Mononuclear cell (primary cell): Measurements from ENCODE around the gene WDSUB1. TPM values are rescaled to one million over a fixed set of nuclear protein-coding genes. Genes with fewer than 3 reads are reported as not detected.

ENCODE experiments used
- H3K27me3 ChIP-seq: 2 replicates; pipeline ENCODE4 v1.6.0; 2011; ENCODE audit warnings: low read length, control low read depth; ENCODE audit not compliant: insufficient read depth
- H3K4me1 ChIP-seq: 2 replicates; pipeline ENCODE4 v1.5.1; 2011; ENCODE audit warnings: mild to moderate bottlenecking, low read length, control low read depth; ENCODE audit not compliant: insufficient read depth
- H3K4me3 ChIP-seq: 2 replicates; pipeline ENCODE4 v1.5.1; 2011; ENCODE audit warnings: mild to moderate bottlenecking, low read length, moderate library complexity
- H3K9me3 ChIP-seq: 2 replicates; pipeline ENCODE4 v1.5.1; 2011; ENCODE audit warnings: low read depth, mild to moderate bottlenecking, control low read depth, low read length
- total RNA-seq: library from RNA; depleted of rRNA; stranded (reverse); fragments of >200 nt; gene quantifications from one replicate; pipeline ENCODE4 v1.2.3, GENCODE V29; 2012

Gene WDSUB1, protein sequence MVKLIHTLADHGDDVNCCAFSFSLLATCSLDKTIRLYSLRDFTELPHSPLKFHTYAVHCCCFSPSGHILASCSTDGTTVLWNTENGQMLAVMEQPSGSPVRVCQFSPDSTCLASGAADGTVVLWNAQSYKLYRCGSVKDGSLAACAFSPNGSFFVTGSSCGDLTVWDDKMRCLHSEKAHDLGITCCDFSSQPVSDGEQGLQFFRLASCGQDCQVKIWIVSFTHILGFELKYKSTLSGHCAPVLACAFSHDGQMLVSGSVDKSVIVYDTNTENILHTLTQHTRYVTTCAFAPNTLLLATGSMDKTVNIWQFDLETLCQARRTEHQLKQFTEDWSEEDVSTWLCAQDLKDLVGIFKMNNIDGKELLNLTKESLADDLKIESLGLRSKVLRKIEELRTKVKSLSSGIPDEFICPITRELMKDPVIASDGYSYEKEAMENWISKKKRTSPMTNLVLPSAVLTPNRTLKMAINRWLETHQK
- total RNA-seq: 7.5 TPM

DNA sequence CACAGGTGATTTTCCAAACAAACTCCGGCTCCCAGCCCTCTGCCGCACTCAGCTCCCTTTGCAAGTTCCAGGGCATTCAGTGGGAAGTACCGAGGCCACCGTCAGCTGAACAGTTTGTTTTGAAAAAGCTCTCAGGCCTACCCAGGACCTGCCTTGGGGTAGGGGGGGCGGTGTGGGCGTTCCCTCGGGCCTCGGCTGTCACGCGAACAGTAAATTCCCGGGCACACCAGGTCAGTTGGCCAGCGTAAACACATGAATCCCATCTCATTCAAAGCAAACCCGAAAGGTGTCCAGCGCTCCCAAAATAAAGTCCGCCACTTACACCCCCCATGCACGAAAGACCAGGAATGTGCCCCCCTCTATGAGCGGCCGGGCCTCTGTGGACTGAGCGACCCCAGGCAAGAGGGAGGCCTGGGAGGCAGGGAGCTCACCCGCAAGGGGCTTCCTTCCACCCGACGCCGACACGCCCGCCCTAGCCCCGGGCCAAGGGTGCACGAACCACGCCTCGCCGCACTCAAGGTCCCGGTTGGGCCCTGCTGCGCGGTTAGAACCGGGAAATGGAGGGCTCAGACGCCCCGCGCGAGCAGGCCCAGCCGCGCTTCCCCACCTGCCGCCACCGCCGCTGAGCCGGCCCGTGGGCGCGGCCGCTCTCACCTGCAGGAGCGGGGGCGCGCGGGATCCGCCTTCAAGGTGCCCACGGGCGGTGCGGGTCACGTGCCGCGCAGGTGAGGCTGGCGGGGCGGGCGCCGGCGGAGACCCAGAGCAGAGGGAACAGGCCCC is at the start of gene WDSUB1:
Gene WDSUB1 (minus strand): TSS at position 775 of the 780 bp plus-strand sequence. CDS start 3,634 bp downstream, outside the sequence.
- Histone ChIP-seq H3K4me3 (peak within 1 kb of the TSS; percentile 76), H3K4me1 (peaks cover 37% of the 10 kb centered on the region), H3K9me3 (no peaks in the 10 kb centered on the region), H3K27me3 (no peaks in the 10 kb centered on the region)

- H3K9me3 ChIP-seq: no peaks in the 10 kb centered on the region
- no peak overlapping the region for H3K4me3 ChIP-seq
- H3K4me1 ChIP-seq: peaks cover 16% of the 10 kb centered on the region
- no peaks in the 10 kb centered on the region for H3K27me3 ChIP-seq
These were observed 40.2 kb upstream of the WDSUB1 start for GRCh38 chr2:159326569-159327255.

- Histone ChIP-seq H3K4me1 (peaks cover 8% of the 10 kb centered on the region), H3K9me3 (no peaks in the 10 kb centered on the region), H3K4me3 (no peak overlapping the region), H3K27me3 (no peaks in the 10 kb centered on the region)
These were observed 35.9 kb upstream of the WDSUB1 start for GRCh38 chr2:159322419-159322818.

DNA sequence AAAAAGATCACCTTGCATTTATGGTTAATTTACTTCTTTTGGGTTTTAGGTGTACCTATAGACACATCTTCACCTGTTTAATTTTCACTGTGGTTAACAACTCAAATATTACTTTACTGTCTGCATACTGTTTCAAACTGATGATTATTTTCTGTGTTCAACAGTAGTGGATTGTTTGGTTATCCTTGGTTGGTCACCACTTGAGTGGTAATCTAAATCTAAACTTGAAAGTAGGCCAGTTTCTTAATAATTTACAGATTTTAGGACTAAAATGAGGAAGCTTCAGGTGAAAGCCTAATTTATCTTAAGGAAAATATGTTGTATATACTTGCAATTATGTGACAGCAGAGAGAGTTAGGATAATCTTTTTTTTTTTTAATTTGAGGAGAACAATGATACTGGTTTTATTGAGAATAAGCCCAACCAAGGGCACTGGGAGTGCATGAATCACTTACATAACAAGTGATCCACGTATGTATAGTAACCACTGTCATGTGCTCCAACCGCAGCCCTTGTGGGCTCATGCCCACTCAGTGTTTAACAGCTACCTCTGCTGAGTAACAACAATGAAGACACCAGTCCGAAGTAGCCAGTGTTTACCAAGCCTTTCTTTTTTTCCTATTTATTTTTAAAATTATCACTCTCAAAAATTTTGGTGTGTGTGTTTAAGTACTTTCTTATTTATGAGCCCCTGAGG is 31.0 kb upstream of the WDSUB1 start:
- no peaks in the 10 kb centered on the region for H3K4me1 ChIP-seq
- no peaks in the 10 kb centered on the region for H3K9me3 ChIP-seq
- no peak overlapping the region for H3K4me3 ChIP-seq
- H3K27me3 ChIP-seq: no peaks in the 10 kb centered on the region

DNA sequence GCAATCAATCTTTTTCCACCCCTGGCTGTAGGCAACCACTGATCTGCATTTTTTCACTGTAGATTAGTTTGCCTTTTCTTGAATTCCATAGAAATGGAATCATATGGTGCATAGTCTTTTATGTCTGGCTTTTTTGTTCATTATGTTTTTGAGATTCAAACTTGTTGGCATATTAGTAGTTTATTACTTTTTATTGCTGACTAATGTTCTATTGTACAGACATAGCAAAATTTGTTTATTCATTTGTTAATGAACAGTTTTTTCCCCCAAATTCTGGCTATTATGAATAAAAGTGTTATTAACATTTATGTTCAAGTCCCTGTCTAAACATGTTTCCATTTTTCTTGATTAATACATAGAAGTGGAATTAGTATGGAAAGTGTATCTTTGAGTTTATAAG is 21.4 kb upstream of the WDSUB1 start:
- H3K4me1 ChIP-seq: no peaks in the 10 kb centered on the region
- no peaks in the 10 kb centered on the region for H3K27me3 ChIP-seq
- H3K9me3 ChIP-seq: no peaks in the 10 kb centered on the region
- no peak overlapping the region for H3K4me3 ChIP-seq

DNA sequence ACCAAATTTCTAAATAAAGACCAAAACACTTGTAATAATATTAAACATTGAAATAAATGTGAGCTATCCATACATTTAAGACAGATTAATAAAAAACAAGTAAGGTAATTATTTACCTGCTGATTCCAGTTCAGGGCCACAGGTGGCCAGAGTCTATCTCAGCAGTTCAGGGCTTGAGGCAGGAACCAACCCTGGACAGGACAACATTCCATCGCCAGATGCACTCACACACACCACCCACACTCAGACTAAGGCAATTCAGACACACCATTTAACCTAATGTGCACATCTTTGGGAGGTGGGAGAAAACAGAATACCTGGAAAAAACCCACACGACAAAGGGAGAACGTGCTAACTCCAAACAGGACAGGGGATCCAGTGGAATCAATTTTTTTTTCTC is 14.1 kb upstream of the WDSUB1 start:
- no peaks in the 10 kb centered on the region for H3K27me3 ChIP-seq
- no peaks in the 10 kb centered on the region for H3K9me3 ChIP-seq
- no peak overlapping the region for H3K4me3 ChIP-seq
- H3K4me1 ChIP-seq: no peaks in the 10 kb centered on the region

DNA sequence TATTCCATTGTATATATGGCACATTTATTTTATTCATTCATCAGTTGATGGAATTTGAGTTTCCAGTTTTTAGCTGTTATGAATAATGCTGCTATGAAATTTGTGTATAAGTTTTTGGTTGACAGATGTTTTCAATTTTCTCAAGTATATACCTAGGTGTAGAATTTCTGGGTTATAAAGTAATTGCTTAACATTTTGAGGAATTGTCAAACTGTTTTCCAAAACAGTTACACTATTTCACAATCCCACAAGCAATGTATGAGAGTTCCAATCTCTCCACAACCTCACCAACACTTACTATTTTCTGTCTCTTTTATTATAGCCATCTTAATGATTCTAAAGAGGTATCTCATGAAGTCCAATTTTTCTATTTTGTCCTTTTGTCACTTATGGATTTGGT is 12.5 kb upstream of the WDSUB1 start:
- Histone ChIP-seq H3K9me3 (no peaks in the 10 kb centered on the region), H3K4me3 (no peak overlapping the region), H3K27me3 (no peaks in the 10 kb centered on the region), H3K4me1 (no peaks in the 10 kb centered on the region)

- Histone ChIP-seq H3K4me1 (no peaks in the 10 kb centered on the region), H3K9me3 (no peaks in the 10 kb centered on the region), H3K27me3 (no peaks in the 10 kb centered on the region), H3K4me3 (no peak overlapping the region)
These were observed 10.7 kb upstream of the WDSUB1 start for GRCh38 chr2:159297042-159297707.

GRCh38 chr2:159292157-159292556 is 5.7 kb upstream of the WDSUB1 start:
- no peaks in the 10 kb centered on the region for H3K27me3 ChIP-seq
- no peaks in the 10 kb centered on the region for H3K9me3 ChIP-seq
- H3K4me3 ChIP-seq: no peak overlapping the region
- H3K4me1 ChIP-seq: peaks cover 13% of the 10 kb centered on the region

- no peaks in the 10 kb centered on the region for H3K27me3 ChIP-seq
- no peaks in the 10 kb centered on the region for H3K9me3 ChIP-seq
- H3K4me1 ChIP-seq: peaks cover 23% of the 10 kb centered on the region
- no peak overlapping the region for H3K4me3 ChIP-seq
These were observed 3.9 kb upstream of the WDSUB1 start for GRCh38 chr2:159290289-159290907.

DNA sequence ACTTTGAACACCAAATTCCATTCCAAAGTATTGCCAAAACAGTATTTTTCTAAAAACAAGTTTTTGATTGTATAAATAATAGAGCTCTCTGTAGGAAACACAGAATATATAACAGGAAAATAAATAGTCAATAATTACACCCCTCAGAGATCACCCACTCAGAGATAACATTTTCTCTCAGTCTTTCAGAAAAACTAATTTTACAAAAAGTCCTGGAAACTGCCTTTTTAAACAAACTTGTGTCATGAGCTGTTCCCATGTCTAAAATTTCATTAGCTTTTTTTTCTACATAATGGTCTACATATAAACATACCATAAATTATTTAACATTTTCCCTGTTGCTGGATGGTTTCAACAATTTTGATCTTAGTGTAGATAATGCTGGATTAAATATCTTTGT is 1.2 kb upstream of the WDSUB1 start:
- no peak overlapping the region for H3K4me3 ChIP-seq
- H3K9me3 ChIP-seq: no peaks in the 10 kb centered on the region
- peaks cover 34% of the 10 kb centered on the region for H3K4me1 ChIP-seq
- H3K27me3 ChIP-seq: no peaks in the 10 kb centered on the region

- no peaks in the 10 kb centered on the region for H3K27me3 ChIP-seq
- H3K9me3 ChIP-seq: no peaks in the 10 kb centered on the region
- H3K4me3 ChIP-seq: peak overlapping the region; percentile 76
- H3K4me1 ChIP-seq: peaks cover 37% of the 10 kb centered on the region
These were observed 372 bp upstream of the WDSUB1 start for GRCh38 chr2:159286709-159287441.

DNA sequence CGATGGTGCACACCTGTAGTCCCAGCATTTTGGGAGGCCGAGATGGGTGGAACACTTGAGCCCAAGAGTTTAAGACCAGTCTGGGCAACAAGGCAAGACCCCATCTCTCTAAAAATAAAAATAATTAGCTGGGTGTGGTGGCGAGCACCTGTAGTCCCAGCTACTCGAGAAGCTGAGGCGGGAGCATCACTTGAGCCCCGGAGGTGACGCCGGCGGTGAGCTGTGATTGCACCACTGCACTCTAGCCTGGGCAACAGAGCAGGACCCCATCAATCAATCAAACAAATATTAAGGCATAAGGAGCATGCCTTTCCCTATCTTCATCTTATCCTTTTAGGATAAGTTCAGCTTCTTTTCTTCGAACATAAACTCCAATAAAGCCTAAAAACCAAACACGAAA is 1.1 kb downstream of the WDSUB1 start:
- no peak overlapping the region for H3K4me3 ChIP-seq
- no peaks in the 10 kb centered on the region for H3K9me3 ChIP-seq
- H3K4me1 ChIP-seq: peaks cover 32% of the 10 kb centered on the region
- no peaks in the 10 kb centered on the region for H3K27me3 ChIP-seq
